ENCODE measurements around the gene ARAF. TPM values are rescaled to one million over a fixed set of nuclear protein-coding genes. Genes with fewer than 3 reads are reported as not detected.

ARAF gene
- total RNA-seq, 1 experiment from 2014 or later: 35.4 TPM

DNA sequence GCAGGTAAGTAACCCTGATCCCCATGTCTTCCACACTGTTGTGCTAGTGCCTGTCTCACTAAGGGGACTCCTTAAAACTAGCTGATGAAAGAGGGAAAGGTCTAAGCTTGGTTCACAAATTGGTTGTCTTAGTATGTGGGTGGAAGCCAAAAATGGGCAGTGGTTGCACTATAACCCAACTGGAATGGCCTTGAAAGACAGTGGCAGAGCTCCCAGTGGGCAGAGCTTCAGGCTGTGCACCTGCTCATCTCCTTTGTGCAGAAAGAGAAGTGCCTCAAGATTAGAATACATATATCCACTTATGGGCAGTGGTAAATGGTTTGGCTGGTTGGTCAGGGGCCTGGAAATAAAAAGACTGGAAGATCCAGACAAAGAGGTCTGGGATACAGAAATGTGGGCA lies 51.4 kb downstream of the ARAF start:
- Histone ChIP-seq H2AFZ (ENCODE audit: low read depth, low read length, poor library complexity, severe bottlenecking) (no peak overlapping the region), H3K9ac (ENCODE audit: low read length) (no peak overlapping the region), H3K9me3 (ENCODE audit: control insufficient read depth in 1 of 2, insufficient read depth in 1 of 2, low read depth in 1 of 2, low read length in 2 of 2) (no peaks in the 10 kb centered on the region), H3K27ac (ENCODE audit: low read depth, low read length) (no peak overlapping the region), H3K4me3 (replicated peaks in 1 of 2; ENCODE audit: low read depth in 1 of 2, low read length in 2 of 2) (no peak overlapping the region), H3K79me2 (ENCODE audit: insufficient read depth, low read length) (no peaks in the 10 kb centered on the region), H3K36me3 (ENCODE audit: control insufficient read depth in 1 of 2, insufficient read depth in 2 of 2, low read length in 2 of 2) (no peaks in the 10 kb centered on the region), H3K4me2 (ENCODE audit: low read length) (no peak overlapping the region), H3K27me3 (ENCODE audit: insufficient read depth, low read length) (no peaks in the 10 kb centered on the region), H4K20me1 (ENCODE audit: insufficient read depth) (no peaks in the 10 kb centered on the region), H3K9me2 (ENCODE audit: insufficient read depth) (no peaks in the 10 kb centered on the region), H3K4me1 (ENCODE audit: control insufficient read depth in 1 of 2, insufficient read depth in 2 of 2, low read length in 2 of 2) (no peaks in the 10 kb centered on the region; a peak in 1 of 4 replicates)
- no TSS peak for BruUV-seq (replicated peaks)
- ChIA-PET RAD21 (ENCODE audit: low non-redundant PET in 1 of 2, low total read pairs in 2 of 2, uncharacterized antibody in 2 of 2, unreplicated experiment in 2 of 2) (no interaction called here), CTCF (no interaction called here), POLR2A (no interaction called here)
- TF ChIP-seq EZH2 (IDR thresholded peaks at IDR 0.05) (no peak), MAX (IDR thresholded peaks at IDR 0.05) (no peak), ZNF274 (IDR thresholded peaks at IDR 0.05; ENCODE audit: low read depth, low read length) (no peak), SIN3A (IDR thresholded peaks at IDR 0.05; ENCODE audit: low read depth) (no peak), TCF7L2 (IDR thresholded peaks at IDR 0.05; ENCODE audit: borderline replicate concordance, extremely low read depth, insufficient read depth, insufficient read length) (no peak), CTCF (IDR thresholded peaks at IDR 0.05 in 2 of 3, conservative IDR thresholded peaks at IDR 0.05 in 1 of 3; ENCODE audit: borderline replicate concordance in 1 of 3, insufficient read depth in 1 of 3, low read depth in 2 of 3, low read length in 2 of 3) (no peak), RAD21 (IDR thresholded peaks at IDR 0.05; ENCODE audit: low read depth) (no peak), POLR2AphosphoS5 (IDR thresholded peaks at IDR 0.05; ENCODE audit: low read depth, low read length) (no peak), ZBTB33 (IDR thresholded peaks at IDR 0.05; ENCODE audit: extremely low read depth, insufficient replicate concordance, low read length) (no peak), CBX3 (IDR thresholded peaks at IDR 0.05; ENCODE audit: low read depth) (no peak), JUND (IDR thresholded peaks at IDR 0.05) (no peak), FOSL1 (IDR thresholded peaks at IDR 0.05; ENCODE audit: low read depth) (no peak), EGR1 (IDR thresholded peaks at IDR 0.05; ENCODE audit: low read depth) (no peak), CEBPB (IDR thresholded peaks at IDR 0.05; ENCODE audit: low read depth) (no peak)
- TF ChIP-seq, protein P1, sequence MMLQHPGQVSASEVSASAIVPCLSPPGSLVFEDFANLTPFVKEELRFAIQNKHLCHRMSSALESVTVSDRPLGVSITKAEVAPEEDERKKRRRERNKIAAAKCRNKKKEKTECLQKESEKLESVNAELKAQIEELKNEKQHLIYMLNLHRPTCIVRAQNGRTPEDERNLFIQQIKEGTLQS (IDR thresholded peaks at IDR 0.05): no peak
- TF ChIP-seq, protein P2, sequence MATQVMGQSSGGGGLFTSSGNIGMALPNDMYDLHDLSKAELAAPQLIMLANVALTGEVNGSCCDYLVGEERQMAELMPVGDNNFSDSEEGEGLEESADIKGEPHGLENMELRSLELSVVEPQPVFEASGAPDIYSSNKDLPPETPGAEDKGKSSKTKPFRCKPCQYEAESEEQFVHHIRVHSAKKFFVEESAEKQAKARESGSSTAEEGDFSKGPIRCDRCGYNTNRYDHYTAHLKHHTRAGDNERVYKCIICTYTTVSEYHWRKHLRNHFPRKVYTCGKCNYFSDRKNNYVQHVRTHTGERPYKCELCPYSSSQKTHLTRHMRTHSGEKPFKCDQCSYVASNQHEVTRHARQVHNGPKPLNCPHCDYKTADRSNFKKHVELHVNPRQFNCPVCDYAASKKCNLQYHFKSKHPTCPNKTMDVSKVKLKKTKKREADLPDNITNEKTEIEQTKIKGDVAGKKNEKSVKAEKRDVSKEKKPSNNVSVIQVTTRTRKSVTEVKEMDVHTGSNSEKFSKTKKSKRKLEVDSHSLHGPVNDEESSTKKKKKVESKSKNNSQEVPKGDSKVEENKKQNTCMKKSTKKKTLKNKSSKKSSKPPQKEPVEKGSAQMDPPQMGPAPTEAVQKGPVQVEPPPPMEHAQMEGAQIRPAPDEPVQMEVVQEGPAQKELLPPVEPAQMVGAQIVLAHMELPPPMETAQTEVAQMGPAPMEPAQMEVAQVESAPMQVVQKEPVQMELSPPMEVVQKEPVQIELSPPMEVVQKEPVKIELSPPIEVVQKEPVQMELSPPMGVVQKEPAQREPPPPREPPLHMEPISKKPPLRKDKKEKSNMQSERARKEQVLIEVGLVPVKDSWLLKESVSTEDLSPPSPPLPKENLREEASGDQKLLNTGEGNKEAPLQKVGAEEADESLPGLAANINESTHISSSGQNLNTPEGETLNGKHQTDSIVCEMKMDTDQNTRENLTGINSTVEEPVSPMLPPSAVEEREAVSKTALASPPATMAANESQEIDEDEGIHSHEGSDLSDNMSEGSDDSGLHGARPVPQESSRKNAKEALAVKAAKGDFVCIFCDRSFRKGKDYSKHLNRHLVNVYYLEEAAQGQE (IDR thresholded peaks at IDR 0.05; ENCODE audit: low read depth): no peak
- intact Hi-C loops (cut with micrococcal nuclease): no loop called here
- DNase-seq (ENCODE audit: low read depth, low spot score) (no peak), ATAC-seq (no peak)

All from HCT116 (cell line).